T-cell (primary cell): ENCODE measurements around the gene ASAH2. TPM values are rescaled to one million over a fixed set of nuclear protein-coding genes. Genes with fewer than 3 reads are reported as not detected.

ENCODE experiments used
- ATAC-seq, 4 experiments: fragments of 200-7000 bp in 3 of 4; fragments of 150-1000 bp in 1 of 4; cut with Tn5 transposase; replicated peaks in 1 of 4; 1 replicate in 3 of 4; 2 replicates in 1 of 4; pipeline ENCODE4 v1.10.0; 2021; ENCODE audit warnings: moderate library complexity in 3 of 4, mild to moderate bottlenecking in 2 of 4, moderate number of reproducible peaks in 1 of 4
- CTCF ChIA-PET, 2 donors: fragments of 300-600 bp; sonication (Branson Sonifier 250); formaldehyde crosslinking; loops; one replicate each; lab custom pipeline; 2022; ENCODE audit warnings: antibody characterized with exemption in 2 of 2; lab: Charles Lee
- POLR2A ChIA-PET, 2 donors: fragments of 300-600 bp; sonication (Branson Sonifier 250); formaldehyde crosslinking; loops; one replicate each; lab custom pipeline; 2022; ENCODE audit warnings: antibody characterized with exemption in 2 of 2; lab: Charles Lee
- DNase-seq, 35 experiments: peaks; one replicate each; pipeline versions ENCODE4 v3.0.0 to v3.0.0-alpha.2; 2013 to 2023
- H3K27ac ChIP-seq: one replicate; pipeline ENCODE4 v1.5.1; 2013; ENCODE audit warnings: low read length
- H3K27me3 ChIP-seq, 2 experiments: replicated peaks in 1 of 2; 1 replicate in 1 of 2; 2 replicates in 1 of 2; pipeline versions ENCODE4 v1.6.1 to v1.7.0; 2013; ENCODE audit warnings: low read length in 1 of 2, mixed read lengths in 1 of 2; ENCODE audit not compliant: control insufficient read depth in 2 of 2, insufficient read depth in 2 of 2; ENCODE audit errors: extremely low read depth in 1 of 2
- H3K36me3 ChIP-seq, 2 donors: 1 replicate in 1 of 2; 2 replicates in 1 of 2; pipeline versions ENCODE4 v1.6.1 to v1.7.0; 2013; ENCODE audit warnings: low read length in 1 of 2; ENCODE audit not compliant: control insufficient read depth in 2 of 2, insufficient read depth in 1 of 2; ENCODE audit errors: extremely low read depth in 1 of 2
- H3K4me1 ChIP-seq, 2 experiments: 1 replicate in 1 of 2; 2 replicates in 1 of 2; pipeline versions ENCODE4 v1.6.1 to v1.7.0; 2013; ENCODE audit warnings: low read length in 2 of 2, mixed read lengths in 1 of 2; ENCODE audit not compliant: insufficient read depth in 2 of 2, control insufficient read depth in 1 of 2; ENCODE audit errors: extremely low read depth in 1 of 2
- H3K4me3 ChIP-seq, 2 donors: 1 replicate in 1 of 2; 2 replicates in 1 of 2; pipeline versions ENCODE4 v1.5.1 to v1.7.0; 2013; ENCODE audit warnings: mild to moderate bottlenecking in 2 of 2, low read length in 1 of 2, moderate library complexity in 1 of 2; ENCODE audit not compliant: control insufficient read depth in 1 of 2; ENCODE audit errors: extremely low read depth in 1 of 2
- H3K9me3 ChIP-seq: 2 replicates; pipeline ENCODE4 v1.7.0; 2013
- H3K27ac Mint-ChIP-seq, 2 donors: one replicate each; pipeline ENCODE4 v1.8.0; 2020 to 2021; ENCODE audit warnings: mild to moderate bottlenecking in 2 of 2, mixed read lengths in 2 of 2
- H3K27me3 Mint-ChIP-seq, 2 donors: one replicate each; pipeline ENCODE4 v1.8.0; 2021 to 2022; ENCODE audit warnings: mixed read lengths in 2 of 2
- H3K36me3 Mint-ChIP-seq: one replicate; pipeline ENCODE4 v1.8.0; 2021; ENCODE audit warnings: mixed read lengths
- H3K4me1 Mint-ChIP-seq, 3 donors: one replicate each; pipeline ENCODE4 v1.8.0; 2020 to 2022; ENCODE audit warnings: mixed read lengths in 3 of 3, mild to moderate bottlenecking in 1 of 3
- H3K4me3 Mint-ChIP-seq, 3 donors: one replicate each; pipeline ENCODE4 v1.8.0; 2020 to 2022; ENCODE audit warnings: mild to moderate bottlenecking in 3 of 3, mixed read lengths in 3 of 3, moderate library complexity in 3 of 3
- H3K9me3 Mint-ChIP-seq, 3 donors: one replicate each; pipeline ENCODE4 v1.8.0; 2020 to 2022; ENCODE audit warnings: mixed read lengths in 3 of 3
- WGBS: methylation state at CpG from one replicate; pipeline ENCODE4 v1.1.5; 2013; ENCODE audit warnings: missing lambda C conversion rate; ENCODE audit not compliant: insufficient coverage; 5-methylcytosine and 5-hydroxymethylcytosine counted together
- total RNA-seq, 35 experiments: library from RNA in 6 of 35; stranded (reverse) in 6 of 35; fragments of 120-200 nt in 1 of 35; gene quantifications; one replicate each; pipeline versions ENCODE4 v1.2.1 to v1.2.4 and lab custom pipeline; 2013 to 2026

ASAH2 gene
- total RNA-seq, 5 donors from 2014 or later (not counting 1 experiment from before 2014, with no cell fraction given) = 2.8 to 3.7 (median 3.4) TPM

DNA sequence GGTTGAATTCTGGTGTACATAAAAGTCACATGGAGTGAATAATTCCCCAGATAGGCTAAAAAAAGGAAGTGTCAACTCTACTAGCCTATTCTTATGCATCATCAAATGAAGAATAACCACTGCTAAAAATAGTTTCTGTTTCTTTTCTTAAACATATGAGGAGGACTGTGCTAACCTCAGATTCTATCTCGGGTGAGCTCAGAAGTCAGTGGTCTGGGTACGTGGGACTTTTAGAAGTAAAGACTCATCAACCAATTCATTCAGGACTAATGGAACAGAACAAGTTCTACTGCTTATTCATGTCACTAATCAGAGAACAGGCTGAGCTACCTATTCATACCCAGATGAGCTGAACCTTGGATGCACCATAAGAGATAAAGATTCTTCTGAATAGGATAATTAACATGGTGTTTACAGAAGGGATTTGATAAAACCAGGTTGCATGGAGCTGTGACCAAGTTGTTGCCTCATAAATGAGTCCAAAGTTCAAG lies 9.5 kb upstream of the ASAH2 start:
- ChIA-PET POLR2A (no interaction called here), CTCF (no interaction called here)
- peaks cover 0 to 3% (median 0%) of the 10 kb centered on the region in 3 donors for H3K9me3 Mint-ChIP-seq
- H3K27me3 ChIP-seq = peaks cover 0 to 4% of the 10 kb centered on the region in 2 experiments
- no peaks in the 10 kb centered on the region for H3K36me3 ChIP-seq
- WGBS = no CpG with 5 or more reads among the region's 2 CpGs
- no peaks in the 10 kb centered on the region for H3K36me3 Mint-ChIP-seq
- peak in 2 of 35 experiments; percentile 4 to 6 for DNase-seq
- H3K27ac Mint-ChIP-seq = no peak overlapping the region
- H3K4me1 ChIP-seq = no peaks in the 10 kb centered on the region
- peaks cover 35 to 41% of the 10 kb centered on the region in 2 donors for H3K27me3 Mint-ChIP-seq
- H3K9me3 ChIP-seq = no peaks in the 10 kb centered on the region
- no peak overlapping the region for H3K4me3 Mint-ChIP-seq
- peaks cover 0 to 21% (median 4%) of the 10 kb centered on the region in 3 donors for H3K4me1 Mint-ChIP-seq
- ATAC-seq = peak; percentile 23 to 70 (median 44)
- no peak overlapping the region for H3K27ac ChIP-seq
- no peak overlapping the region for H3K4me3 ChIP-seq

DNA sequence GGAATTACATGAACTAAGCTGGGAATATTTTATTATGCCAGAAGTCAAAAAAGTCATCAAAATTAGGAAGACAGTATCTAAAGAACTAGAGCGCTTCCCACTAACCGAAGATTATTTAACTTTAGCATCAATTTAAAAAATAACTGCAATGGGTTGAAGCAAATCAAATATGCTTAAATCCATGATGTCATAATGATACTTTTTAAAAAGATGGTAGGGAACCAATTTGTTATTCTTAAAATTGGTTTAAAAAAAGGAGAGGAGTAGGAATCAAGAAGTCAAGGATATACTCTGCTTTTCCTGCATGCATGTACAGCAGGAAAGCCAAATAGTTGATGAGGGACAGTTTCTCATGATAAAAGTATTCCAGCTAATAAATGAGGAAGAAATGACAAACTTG lies 3.2 kb upstream of the ASAH2 start:
- Mint-ChIP-seq H3K27me3 (peaks cover 38 to 49% of the 10 kb centered on the region in 2 donors), H3K36me3 (no peaks in the 10 kb centered on the region), H3K4me1 (no peaks in the 10 kb centered on the region), H3K9me3 (no peaks in the 10 kb centered on the region), H3K27ac (no peak overlapping the region), H3K4me3 (no peak overlapping the region)
- Histone ChIP-seq H3K36me3 (no peaks in the 10 kb centered on the region), H3K4me1 (no peaks in the 10 kb centered on the region), H3K27ac (no peak overlapping the region), H3K9me3 (no peaks in the 10 kb centered on the region), H3K27me3 (peaks cover 0 to 2% of the 10 kb centered on the region in 2 experiments), H3K4me3 (no peak overlapping the region)
- ChIA-PET POLR2A (no interaction called here), CTCF (no interaction called here)
- DNase-seq (no peak), ATAC-seq (no peak)
- WGBS = no CpG with 5 or more reads among the region's 2 CpGs

DNA sequence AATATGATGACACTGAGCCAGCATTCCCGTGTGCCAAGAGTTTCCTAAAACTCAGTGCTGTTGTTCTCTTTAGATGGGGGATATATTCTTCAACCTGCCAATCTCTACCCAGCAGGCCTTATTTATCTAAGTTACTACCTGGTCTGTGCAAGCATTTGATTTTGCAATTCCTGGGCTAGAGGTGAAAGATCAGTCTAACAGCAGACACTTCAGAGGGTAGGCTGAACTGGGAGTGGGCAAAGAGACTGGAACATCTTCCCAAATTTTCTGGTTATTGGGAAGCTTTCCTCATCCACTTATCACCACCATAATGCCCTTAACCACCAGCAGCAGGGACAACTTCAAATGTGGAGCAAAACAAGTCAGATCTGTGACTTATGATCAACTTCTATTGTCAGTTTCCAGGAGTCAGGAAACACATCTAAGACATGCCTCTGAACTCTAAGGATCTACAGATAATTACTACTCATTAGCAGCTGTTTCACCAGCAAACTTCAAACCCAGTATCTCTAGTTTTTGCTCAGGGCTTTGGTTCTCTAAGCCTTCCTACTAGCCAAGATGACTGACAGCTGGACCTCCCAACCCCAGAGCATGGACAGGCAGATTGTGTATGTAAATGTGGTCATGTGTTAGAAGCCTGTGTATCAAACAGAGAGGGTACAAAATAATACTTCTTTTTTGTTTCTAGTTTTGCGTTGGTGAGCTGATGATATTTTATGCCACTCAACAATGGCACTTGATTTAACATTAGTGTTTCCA lies 1.0 kb downstream of the ASAH2 start:
- Histone ChIP-seq H3K4me1 (no peaks in the 10 kb centered on the region), H3K36me3 (no peaks in the 10 kb centered on the region), H3K4me3 (no peak overlapping the region), H3K27me3 (peaks cover 0 to 6% of the 10 kb centered on the region in 2 experiments), H3K9me3 (no peaks in the 10 kb centered on the region), H3K27ac (no peak overlapping the region)
- DNase-seq (no peak), ATAC-seq (no peak)
- CTCF ChIA-PET = no interaction called here
- H3K4me3 Mint-ChIP-seq = no peak overlapping the region
- no peaks in the 10 kb centered on the region for H3K9me3 Mint-ChIP-seq
- peaks cover 29 to 47% of the 10 kb centered on the region in 2 donors for H3K27me3 Mint-ChIP-seq
- H3K36me3 Mint-ChIP-seq = no peaks in the 10 kb centered on the region
- no peaks in the 10 kb centered on the region for H3K4me1 Mint-ChIP-seq
- no peak overlapping the region for H3K27ac Mint-ChIP-seq
- POLR2A ChIA-PET = no interaction called here
- no CpG with 5 or more reads among the region's 2 CpGs for WGBS

DNA sequence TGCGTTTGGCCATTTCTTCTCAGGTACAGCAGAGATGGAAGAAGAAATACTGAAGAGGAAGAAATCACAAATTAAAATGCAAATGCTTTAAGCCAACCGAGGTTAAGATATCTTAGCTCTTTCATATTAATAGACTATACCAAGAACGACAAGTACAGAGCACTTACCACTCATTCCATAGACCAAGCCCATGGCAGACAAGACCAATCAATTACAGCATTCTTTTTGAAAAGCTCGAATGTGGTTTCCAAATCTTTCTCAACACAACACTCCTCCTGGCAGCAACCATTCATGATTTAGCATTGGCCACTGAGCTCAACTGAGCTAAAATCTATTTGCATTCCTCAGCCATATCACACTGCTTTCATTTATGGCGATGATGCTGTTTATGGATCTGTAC lies 2.7 kb downstream of the ASAH2 start:
- POLR2A ChIA-PET = no interaction called here
- Histone ChIP-seq H3K36me3 (no peaks in the 10 kb centered on the region), H3K4me1 (no peaks in the 10 kb centered on the region), H3K27ac (no peak overlapping the region), H3K4me3 (no peak overlapping the region), H3K9me3 (no peaks in the 10 kb centered on the region), H3K27me3 (peaks cover 0 to 6% of the 10 kb centered on the region in 2 experiments)
- Mint-ChIP-seq H3K4me1 (no peaks in the 10 kb centered on the region), H3K27me3 (peaks cover 32 to 43% of the 10 kb centered on the region in 2 donors), H3K9me3 (no peaks in the 10 kb centered on the region), H3K4me3 (no peak overlapping the region), H3K27ac (no peak overlapping the region), H3K36me3 (no peaks in the 10 kb centered on the region)
- WGBS = 84% methylated on average over 2 of the region's 5 CpGs
- DNase-seq (no peak), ATAC-seq (no peak)
- CTCF ChIA-PET = no interaction called here

DNA sequence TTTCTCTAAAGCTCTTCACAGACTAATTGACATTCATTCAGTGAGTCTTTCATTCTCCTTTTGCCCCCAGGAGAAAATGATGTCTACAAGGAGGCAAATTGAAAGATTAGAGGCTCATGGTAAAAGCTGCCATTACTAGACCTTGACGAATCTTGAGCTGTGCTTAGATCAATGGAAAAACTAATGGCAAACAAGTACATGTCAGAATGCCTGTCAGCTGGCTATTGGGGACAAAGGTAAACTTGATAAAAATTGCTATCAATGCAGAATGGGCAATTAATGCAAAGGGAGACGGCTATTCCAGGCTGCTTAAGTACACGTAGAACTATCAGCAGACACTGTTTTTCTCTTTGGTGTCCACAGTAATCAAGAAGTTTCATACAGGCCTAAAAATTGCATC lies 3.3 kb downstream of the ASAH2 start:
- Mint-ChIP-seq H3K27ac (no peak overlapping the region), H3K36me3 (no peaks in the 10 kb centered on the region), H3K4me3 (no peak overlapping the region), H3K9me3 (no peaks in the 10 kb centered on the region), H3K4me1 (no peaks in the 10 kb centered on the region), H3K27me3 (peaks cover 28 to 38% of the 10 kb centered on the region in 2 donors)
- no peaks in the 10 kb centered on the region for H3K4me1 ChIP-seq
- H3K27ac ChIP-seq = no peak overlapping the region
- no peaks in the 10 kb centered on the region for H3K36me3 ChIP-seq
- ATAC-seq (no peak), DNase-seq (no peak)
- WGBS = 67% methylated on average over 3 of the region's 3 CpGs
- peaks cover 0 to 6% of the 10 kb centered on the region in 2 experiments for H3K27me3 ChIP-seq
- H3K9me3 ChIP-seq = no peaks in the 10 kb centered on the region
- no peak overlapping the region for H3K4me3 ChIP-seq
- ChIA-PET CTCF (no interaction called here), POLR2A (no interaction called here)

DNA sequence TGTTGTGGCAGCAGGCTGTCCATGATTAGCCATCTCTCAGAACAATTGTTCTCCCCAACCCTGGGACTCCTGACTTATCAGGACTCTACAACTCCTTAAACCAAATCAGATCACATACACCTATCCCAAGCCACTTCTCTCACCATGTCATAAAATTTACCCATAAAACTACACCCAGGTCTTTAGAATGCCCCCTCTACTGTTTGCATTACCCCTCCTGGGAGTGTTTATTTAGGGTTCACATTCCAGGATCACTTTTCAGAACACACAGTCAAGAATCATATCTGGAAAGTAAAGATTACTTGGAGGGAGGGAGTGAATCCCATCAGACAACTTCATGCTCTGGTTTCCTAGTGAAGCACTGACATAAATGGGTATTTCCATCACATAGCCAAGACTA lies 7.1 kb downstream of the ASAH2 start:
- no peak overlapping the region for H3K4me3 ChIP-seq
- H3K36me3 ChIP-seq = no peaks in the 10 kb centered on the region
- no peak for ATAC-seq
- peaks cover 29 to 45% of the 10 kb centered on the region in 2 donors for H3K27me3 Mint-ChIP-seq
- CTCF ChIA-PET = no interaction called here
- no peak overlapping the region for H3K27ac Mint-ChIP-seq
- H3K27me3 ChIP-seq = peaks cover 0 to 4% of the 10 kb centered on the region in 2 experiments
- H3K4me1 Mint-ChIP-seq = no peaks in the 10 kb centered on the region
- no peak overlapping the region for H3K27ac ChIP-seq
- H3K36me3 Mint-ChIP-seq = no peaks in the 10 kb centered on the region
- H3K9me3 Mint-ChIP-seq = peaks cover 0 to 8% (median 0%) of the 10 kb centered on the region in 3 donors
- no peaks in the 10 kb centered on the region for H3K9me3 ChIP-seq
- POLR2A ChIA-PET = no interaction called here
- H3K4me1 ChIP-seq = no peaks in the 10 kb centered on the region
- H3K4me3 Mint-ChIP-seq = no peak overlapping the region
- no peak for DNase-seq
